Calu3 (cell line): ENCODE data around the gene PNRC1. TPM values are rescaled to one million over a fixed set of nuclear protein-coding genes. Genes with fewer than 3 reads are reported as not detected.

Experiments
- BruUV-seq: library from RNA; stranded (reverse); fragments of 400-500 nt; replicated peaks from 2 replicates; lab custom pipeline; 2021; lab: Mats Ljungman, UMichigan
- CTCF ChIA-PET: fragments of 300-600 bp; sonication (Branson Sonifier 250); formaldehyde crosslinking; loops from one replicate; lab custom pipeline; 2022; ENCODE audit warnings: antibody characterized with exemption; lab: Charles Lee
- DNase-seq: peaks from one replicate; pipeline ENCODE4 v3.0.0; 2022
- H3K27ac Mint-ChIP-seq: one replicate; pipeline ENCODE4 v1.8.0; 2022; ENCODE audit warnings: mixed read lengths; ENCODE audit not compliant: unreplicated experiment
- H3K27me3 Mint-ChIP-seq: one replicate; pipeline ENCODE4 v1.8.0; 2022; ENCODE audit warnings: mixed read lengths; ENCODE audit not compliant: unreplicated experiment
- H3K36me3 Mint-ChIP-seq: one replicate; pipeline ENCODE4 v1.8.0; 2022; ENCODE audit warnings: mild to moderate bottlenecking, moderate library complexity, mixed read lengths; ENCODE audit not compliant: insufficient read depth, unreplicated experiment
- H3K4me1 Mint-ChIP-seq: one replicate; pipeline ENCODE4 v1.8.0; 2022; ENCODE audit warnings: mild to moderate bottlenecking, low read depth, mixed read lengths; ENCODE audit not compliant: unreplicated experiment
- H3K4me3 Mint-ChIP-seq: one replicate; pipeline ENCODE4 v1.8.0; 2022; ENCODE audit warnings: mild to moderate bottlenecking, low read depth, moderate library complexity, mixed read lengths; ENCODE audit not compliant: unreplicated experiment
- H3K9me3 Mint-ChIP-seq: one replicate; pipeline ENCODE4 v1.8.0; 2022; ENCODE audit warnings: low read depth, mixed read lengths; ENCODE audit not compliant: unreplicated experiment
- CTCF ChIP-seq: fragments of 200-600 bp; IDR thresholded peaks from one replicate; pipeline ENCODE4 v1.8.0; 2022; ENCODE audit warnings: antibody characterized with exemption; ENCODE audit not compliant: unreplicated experiment
- intact Hi-C: fragments of 100-400 bp; cut with micrococcal nuclease; formaldehyde crosslinking; loops from one replicate; pipeline ENCODE4 v1.10.0; 2022; ENCODE audit not compliant: unreplicated experiment
- total RNA-seq: library from RNA; stranded (reverse); gene quantifications from 2 replicates; pipeline ENCODE4 v1.2.3, GENCODE V29; 2022

Gene PNRC1
- total RNA-seq, 1 experiment from 2014 or later = 45.4 TPM

DNA sequence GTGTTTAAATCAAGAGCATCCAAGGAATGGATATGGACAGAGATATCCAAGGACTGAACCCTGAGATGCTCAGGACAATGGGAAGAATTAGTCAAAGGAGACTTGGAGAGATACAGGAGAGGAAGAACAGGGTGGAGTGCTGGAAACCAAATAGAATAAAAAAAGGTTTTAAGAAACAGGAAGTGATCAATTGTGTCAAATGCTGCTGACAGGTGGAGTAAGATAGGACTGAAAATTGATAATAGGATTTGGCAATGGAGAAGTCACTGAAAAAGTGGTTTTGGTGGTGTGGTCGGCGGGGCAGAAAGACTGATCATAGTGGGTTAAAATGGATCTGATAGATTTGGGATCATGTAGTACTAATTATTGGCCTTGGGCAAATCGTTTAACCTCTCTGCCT lies 37.9 kb upstream of the PNRC1 start:
- no TSS peak for BruUV-seq
- no peak overlapping the region for H3K4me3 Mint-ChIP-seq
- H3K4me1 Mint-ChIP-seq = no peaks in the 10 kb centered on the region
- CTCF ChIA-PET = interaction anchor here (0.6 kb wide), 1 partner anchor 60 kb away, joined by 3 read pairs; no protein-coding TSS in a partner anchor
- H3K9me3 Mint-ChIP-seq = peaks cover 6% of the 10 kb centered on the region
- no peaks in the 10 kb centered on the region for H3K36me3 Mint-ChIP-seq
- TF ChIP-seq CTCF = no peak
- H3K27ac Mint-ChIP-seq = no peak overlapping the region
- no peaks in the 10 kb centered on the region for H3K27me3 Mint-ChIP-seq
- DNase-seq = no peak
- intact Hi-C loops = no loop called here

DNA sequence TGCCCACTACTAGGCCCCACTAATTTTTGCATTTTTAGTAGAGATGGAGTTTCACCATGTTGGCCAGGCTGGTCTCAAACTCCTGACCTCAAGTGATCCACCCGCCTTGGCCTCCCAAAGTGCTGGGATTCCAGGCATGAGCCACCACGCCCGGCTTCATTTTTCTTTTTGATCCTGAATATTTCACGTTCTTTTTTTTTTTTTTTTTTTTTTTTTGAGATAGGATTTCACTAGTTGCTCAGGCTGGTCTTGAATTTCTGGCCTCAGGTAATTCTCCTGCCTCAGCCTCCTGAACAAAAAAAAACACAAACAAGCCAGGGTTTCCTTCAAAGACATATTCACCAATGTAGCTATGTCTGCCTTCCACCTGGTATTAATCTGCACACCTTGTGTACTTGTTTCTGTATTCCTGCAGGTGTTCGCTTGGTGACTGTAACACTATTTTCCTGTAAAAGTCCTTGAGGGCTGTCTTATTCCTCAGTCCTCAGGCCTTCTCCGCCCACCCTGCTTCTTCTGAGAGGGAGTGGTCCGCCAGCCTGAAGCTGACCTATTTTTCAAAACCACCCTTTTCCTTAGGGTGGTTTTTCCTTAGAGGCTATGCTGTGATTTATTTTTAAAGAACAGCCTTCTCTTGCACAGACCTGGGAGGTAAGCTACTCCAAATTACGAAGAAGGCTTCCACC lies 36.1 kb upstream of the PNRC1 start:
- Mint-ChIP-seq H3K27ac (no peak overlapping the region), H3K36me3 (no peaks in the 10 kb centered on the region), H3K27me3 (no peaks in the 10 kb centered on the region), H3K4me1 (no peaks in the 10 kb centered on the region), H3K9me3 (no peaks in the 10 kb centered on the region), H3K4me3 (no peak overlapping the region)
- no peak for DNase-seq
- TF ChIP-seq CTCF = no peak
- BruUV-seq = no TSS peak
- CTCF ChIA-PET = interaction anchor here (0.7 kb wide), 1 partner anchor 15 kb away, joined by 7 read pairs; no protein-coding TSS in a partner anchor
- intact Hi-C loops = no loop called here

- Mint-ChIP-seq H3K36me3 (no peaks in the 10 kb centered on the region), H3K27me3 (no peaks in the 10 kb centered on the region), H3K4me1 (no peaks in the 10 kb centered on the region), H3K9me3 (no peaks in the 10 kb centered on the region), H3K4me3 (no peak overlapping the region), H3K27ac (no peak overlapping the region)
- BruUV-seq = no TSS peak
- no peak for TF ChIP-seq CTCF
- CTCF ChIA-PET = no interaction called here
- intact Hi-C loops = no loop called here
- DNase-seq = no peak
Measured at GRCh38 chr6:89045011-89045387, 35.6 kb upstream of the PNRC1 start.

- Mint-ChIP-seq H3K27ac (no peak overlapping the region), H3K36me3 (no peaks in the 10 kb centered on the region), H3K27me3 (no peaks in the 10 kb centered on the region), H3K9me3 (no peaks in the 10 kb centered on the region), H3K4me1 (no peaks in the 10 kb centered on the region), H3K4me3 (no peak overlapping the region)
- DNase-seq = no peak
- CTCF ChIA-PET = no interaction called here
- TF ChIP-seq CTCF = no peak
- intact Hi-C loops = no loop called here
- BruUV-seq = no TSS peak
Measured at GRCh38 chr6:89045576-89045975, 35.0 kb upstream of the PNRC1 start.
